Mesenchymal stem cell (in vitro differentiated cells and primary cell): ENCODE measurements around the gene RNF175.

Experiments
- DNase-seq: peaks from one replicate; pipeline ENCODE4 v3.0.0-alpha.2; 2013
- H2AFZ ChIP-seq: one replicate; pipeline ENCODE4 v1.6.1; 2013; ENCODE audit warnings: low read depth, mild to moderate bottlenecking, control low read depth, inconsistent platforms, low read length, moderate library complexity
- H2AK5ac ChIP-seq: 2 replicates; pipeline ENCODE4 v1.6.1; 2013; ENCODE audit warnings: low read length, moderate library complexity, mild to moderate bottlenecking, inconsistent platforms; ENCODE audit not compliant: severe bottlenecking
- H2BK120ac ChIP-seq: one replicate; pipeline ENCODE4 v1.6.1; 2013; ENCODE audit warnings: low read depth, mild to moderate bottlenecking, inconsistent platforms, low read length, moderate library complexity
- H2BK12ac ChIP-seq, 2 experiments: one replicate each; pipeline ENCODE4 v1.6.1; 2013; ENCODE audit warnings: inconsistent platforms in 2 of 2, low read length in 2 of 2, mild to moderate bottlenecking in 2 of 2, moderate library complexity in 2 of 2, control low read depth in 1 of 2
- H2BK15ac ChIP-seq: one replicate; pipeline ENCODE4 v1.6.1; 2013; ENCODE audit warnings: mild to moderate bottlenecking, low read depth, inconsistent platforms; ENCODE audit not compliant: poor library complexity, severe bottlenecking
- H2BK5ac ChIP-seq: 2 replicates; pipeline ENCODE4 v1.6.1; 2013; ENCODE audit warnings: low read depth, mild to moderate bottlenecking, low read length, control low read depth, inconsistent platforms; ENCODE audit not compliant: poor library complexity, severe bottlenecking
- H3K14ac ChIP-seq, 2 experiments: one replicate each; pipeline ENCODE4 v1.6.1; 2013; ENCODE audit warnings: inconsistent platforms in 2 of 2, low read length in 2 of 2, control low read depth in 1 of 2, mild to moderate bottlenecking in 1 of 2, moderate library complexity in 1 of 2
- H3K18ac ChIP-seq, 2 experiments: one replicate each; pipeline ENCODE4 v1.6.1; 2013; ENCODE audit warnings: inconsistent platforms in 2 of 2, low read length in 2 of 2, control low read depth in 1 of 2, low read depth in 1 of 2, mild to moderate bottlenecking in 1 of 2
- H3K23ac ChIP-seq, 2 experiments: one replicate each; pipeline ENCODE4 v1.6.1; 2013; ENCODE audit warnings: inconsistent platforms in 2 of 2, low read length in 2 of 2, mild to moderate bottlenecking in 2 of 2, moderate library complexity in 2 of 2, control low read depth in 1 of 2
- H3K27ac ChIP-seq: 2 replicates; pipeline ENCODE4 v1.5.1; 2013; ENCODE audit warnings: mild to moderate bottlenecking, moderate library complexity, low read length, control low read depth, inconsistent platforms; ENCODE audit not compliant: poor library complexity, severe bottlenecking
- H3K27me3 ChIP-seq, 2 experiments: 2 replicates each; pipeline versions ENCODE4 v1.6.1 to v1.7.0; 2013; ENCODE audit warnings: low read length in 2 of 2, mild to moderate bottlenecking in 2 of 2, moderate library complexity in 2 of 2, control low read depth in 1 of 2, inconsistent platforms in 1 of 2; ENCODE audit not compliant: control insufficient read depth in 1 of 2, insufficient read depth in 1 of 2
- H3K36me3 ChIP-seq, 2 experiments: 2 replicates each; pipeline versions ENCODE4 v1.6.1 to v1.7.0; 2013; ENCODE audit warnings: low read length in 2 of 2, control low read depth in 1 of 2, inconsistent platforms in 1 of 2, low read depth in 1 of 2, mild to moderate bottlenecking in 1 of 2; ENCODE audit not compliant: insufficient read depth in 2 of 2, control insufficient read depth in 1 of 2
- H3K4ac ChIP-seq, 2 experiments: one replicate each; pipeline ENCODE4 v1.6.1; 2013; ENCODE audit warnings: inconsistent platforms in 2 of 2, low read length in 2 of 2, mild to moderate bottlenecking in 2 of 2, moderate library complexity in 2 of 2, control low read depth in 1 of 2, low read depth in 1 of 2
- H3K4me1 ChIP-seq: 2 replicates; pipeline ENCODE4 v1.6.1; 2013; ENCODE audit warnings: low read depth, low read length, control low read depth; ENCODE audit not compliant: control insufficient read depth, insufficient read depth
- H3K4me2 ChIP-seq: 2 replicates; pipeline ENCODE4 v1.6.1; 2013; ENCODE audit warnings: low read length, mild to moderate bottlenecking, inconsistent platforms; ENCODE audit not compliant: poor library complexity, severe bottlenecking
- H3K4me3 ChIP-seq, 2 experiments: 2 replicates each; pipeline versions ENCODE4 v1.5.1 to v1.7.0; 2013; ENCODE audit warnings: low read length in 2 of 2, mild to moderate bottlenecking in 2 of 2, control low read depth in 1 of 2, low read depth in 1 of 2; ENCODE audit not compliant: insufficient read depth in 1 of 2
- H3K79me1 ChIP-seq: replicated peaks from 2 replicates; pipeline ENCODE4 v1.6.1; 2013; ENCODE audit warnings: mild to moderate bottlenecking, control low read depth, low read length, inconsistent platforms; ENCODE audit not compliant: poor library complexity, severe bottlenecking
- H3K9ac ChIP-seq: 2 replicates; pipeline ENCODE4 v1.7.0; 2013; ENCODE audit warnings: mild to moderate bottlenecking, low read length, moderate library complexity
- H3K9me3 ChIP-seq: 2 replicates; pipeline ENCODE4 v1.7.0; 2013; ENCODE audit warnings: mild to moderate bottlenecking, low read length; ENCODE audit not compliant: control insufficient read depth
- H4K8ac ChIP-seq: one replicate; pipeline ENCODE4 v1.6.1; 2013; ENCODE audit warnings: inconsistent platforms, mild to moderate bottlenecking, low read length, moderate library complexity
- H4K91ac ChIP-seq: one replicate; pipeline ENCODE4 v1.6.1; 2013; ENCODE audit warnings: mild to moderate bottlenecking, low read length, inconsistent platforms
- WGBS: methylation state at CpG from one replicate; pipeline ENCODE4 v1.1.7; 2013; ENCODE audit warnings: mixed read lengths; 5-methylcytosine and 5-hydroxymethylcytosine counted together

Gene RNF175

GRCh38 chr4:153729895-153730294, 29.9 kb downstream of the RNF175 start:
- H2BK120ac ChIP-seq: no peak overlapping the region
- no peak overlapping the region for H3K4me3 ChIP-seq
- DNase-seq: no peak
- H3K4me2 ChIP-seq: no peak overlapping the region
- H3K14ac ChIP-seq: no peak overlapping the region
- no peak overlapping the region for H2BK5ac ChIP-seq
- no peak overlapping the region for H2AFZ ChIP-seq
- no peak overlapping the region for H2BK15ac ChIP-seq
- no peak overlapping the region for H2AK5ac ChIP-seq
- H3K4me1 ChIP-seq: no peaks in the 10 kb centered on the region
- H3K4ac ChIP-seq: no peak overlapping the region
- WGBS: 98% methylated on average over 2 of the region's 2 CpGs
- no peak overlapping the region for H4K91ac ChIP-seq
- H2BK12ac ChIP-seq: no peak overlapping the region
- H3K27ac ChIP-seq: no peak overlapping the region
- no peak overlapping the region for H3K9ac ChIP-seq
- no peak overlapping the region for H4K8ac ChIP-seq
- peaks cover 0 to 30% of the 10 kb centered on the region in 2 experiments for H3K27me3 ChIP-seq
- no peaks in the 10 kb centered on the region for H3K79me1 ChIP-seq
- H3K18ac ChIP-seq: no peak overlapping the region
- H3K36me3 ChIP-seq: no peaks in the 10 kb centered on the region
- no peak overlapping the region for H3K23ac ChIP-seq
- H3K9me3 ChIP-seq: no peaks in the 10 kb centered on the region

GRCh38 chr4:153728660-153729059, 31.2 kb downstream of the RNF175 start:
- H3K23ac ChIP-seq: no peak overlapping the region
- no peaks in the 10 kb centered on the region for H3K4me1 ChIP-seq
- H3K4ac ChIP-seq: no peak overlapping the region
- no peaks in the 10 kb centered on the region for H3K79me1 ChIP-seq
- no peak overlapping the region for H3K27ac ChIP-seq
- no peak overlapping the region for H3K4me2 ChIP-seq
- peaks cover 0 to 37% of the 10 kb centered on the region in 2 experiments for H3K27me3 ChIP-seq
- no peak overlapping the region for H2BK120ac ChIP-seq
- H2BK5ac ChIP-seq: no peak overlapping the region
- H4K8ac ChIP-seq: no peak overlapping the region
- no peak overlapping the region for H2BK12ac ChIP-seq
- WGBS: 48% methylated on average over 4 of the region's 4 CpGs
- H2AK5ac ChIP-seq: no peak overlapping the region
- DNase-seq: no peak
- no peaks in the 10 kb centered on the region for H3K9me3 ChIP-seq
- no peaks in the 10 kb centered on the region for H3K36me3 ChIP-seq
- H3K18ac ChIP-seq: no peak overlapping the region
- H3K9ac ChIP-seq: no peak overlapping the region
- H3K4me3 ChIP-seq: no peak overlapping the region
- no peak overlapping the region for H4K91ac ChIP-seq
- no peak overlapping the region for H2AFZ ChIP-seq
- H2BK15ac ChIP-seq: no peak overlapping the region
- H3K14ac ChIP-seq: no peak overlapping the region

DNA sequence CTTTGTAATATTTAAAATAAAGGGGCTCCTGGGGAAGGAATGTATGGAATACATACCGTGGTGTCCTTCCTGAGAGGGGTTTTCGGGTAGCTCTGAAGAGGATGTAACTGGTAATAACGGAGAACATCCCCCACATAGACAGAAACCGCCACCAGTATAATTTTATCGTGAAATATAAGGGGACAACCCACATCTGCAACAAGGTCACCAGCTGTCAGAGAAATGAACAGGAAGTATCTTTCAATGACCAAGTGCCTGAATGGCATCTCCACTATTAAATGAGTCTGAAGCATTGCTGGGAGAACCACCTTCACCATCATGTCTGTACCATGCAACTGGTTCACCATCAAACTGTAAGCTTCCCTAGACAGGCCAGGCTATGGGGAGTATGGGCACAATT, 31.7 kb downstream of the RNF175 start:
- H3K4me1 ChIP-seq: no peaks in the 10 kb centered on the region
- H3K27me3 ChIP-seq: peaks cover 0 to 42% of the 10 kb centered on the region in 2 experiments
- no peak overlapping the region for H3K9ac ChIP-seq
- H3K36me3 ChIP-seq: no peaks in the 10 kb centered on the region
- no peak overlapping the region for H4K91ac ChIP-seq
- 90% methylated on average over 5 of the region's 5 CpGs for WGBS
- DNase-seq: no peak
- no peak overlapping the region for H2BK12ac ChIP-seq
- no peak overlapping the region for H2BK5ac ChIP-seq
- H4K8ac ChIP-seq: no peak overlapping the region
- no peak overlapping the region for H3K18ac ChIP-seq
- no peaks in the 10 kb centered on the region for H3K79me1 ChIP-seq
- H3K4ac ChIP-seq: no peak overlapping the region
- no peak overlapping the region for H2AFZ ChIP-seq
- no peak overlapping the region for H3K4me3 ChIP-seq
- no peak overlapping the region for H3K27ac ChIP-seq
- H3K23ac ChIP-seq: no peak overlapping the region
- no peak overlapping the region for H2BK15ac ChIP-seq
- no peaks in the 10 kb centered on the region for H3K9me3 ChIP-seq
- no peak overlapping the region for H2BK120ac ChIP-seq
- no peak overlapping the region for H2AK5ac ChIP-seq
- no peak overlapping the region for H3K14ac ChIP-seq
- H3K4me2 ChIP-seq: no peak overlapping the region

DNA sequence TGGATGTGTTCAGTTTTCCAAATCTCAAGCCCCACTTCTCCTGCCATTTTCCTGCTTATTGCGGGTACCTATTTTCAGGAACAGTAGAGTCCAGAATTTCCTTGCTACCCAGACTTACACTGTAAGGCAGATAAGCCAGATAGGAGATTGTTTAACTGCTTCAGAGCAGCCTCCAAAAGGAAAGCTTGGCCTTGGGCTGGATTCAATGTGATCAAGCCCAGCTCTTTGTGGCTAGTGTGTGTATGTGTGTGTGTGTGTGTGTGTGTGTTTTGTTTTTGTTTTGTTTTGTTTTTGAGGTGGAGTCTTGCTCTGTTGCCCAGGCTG, 34.0 kb downstream of the RNF175 start:
- H2AFZ ChIP-seq: no peak overlapping the region
- no peak overlapping the region for H3K4me2 ChIP-seq
- no peak overlapping the region for H2BK5ac ChIP-seq
- no peak overlapping the region for H2BK15ac ChIP-seq
- no peak overlapping the region for H3K4ac ChIP-seq
- no peak overlapping the region for H4K8ac ChIP-seq
- H3K14ac ChIP-seq: no peak overlapping the region
- H3K9ac ChIP-seq: no peak overlapping the region
- no peak for DNase-seq
- H3K36me3 ChIP-seq: no peaks in the 10 kb centered on the region
- no peak overlapping the region for H4K91ac ChIP-seq
- no peak overlapping the region for H2AK5ac ChIP-seq
- no peaks in the 10 kb centered on the region for H3K79me1 ChIP-seq
- no peak overlapping the region for H3K23ac ChIP-seq
- H3K18ac ChIP-seq: no peak overlapping the region
- H3K9me3 ChIP-seq: no peaks in the 10 kb centered on the region
- WGBS: 69% methylated on average over 1 of the region's 1 CpG
- H2BK120ac ChIP-seq: no peak overlapping the region
- H2BK12ac ChIP-seq: no peak overlapping the region
- no peaks in the 10 kb centered on the region for H3K4me1 ChIP-seq
- peaks cover 0 to 58% of the 10 kb centered on the region in 2 experiments for H3K27me3 ChIP-seq
- H3K27ac ChIP-seq: no peak overlapping the region
- no peak overlapping the region for H3K4me3 ChIP-seq
